Measurements from ENCODE around the gene DDB1.
"Not testable (repeated sequence)": the region's sequence is repeated elsewhere in the genome, so short reads cannot be mapped to it uniquely, and the experiment has no call there.

Gene DDB1

GRCh38 chr11:61272731-61273130 lies 60.2 kb downstream of the DDB1 start:
- DNase-seq (ENCODE audit: low read depth, low spot score) = no peak

GRCh38 chr11:61270354-61271076 lies 62.4 kb downstream of the DDB1 start:
- DNase-seq (ENCODE audit: low read depth, low spot score) = no peak

- no peak for DNase-seq (ENCODE audit: low read depth, low spot score)
Measured at GRCh38 chr11:61268588-61269250, 64.2 kb downstream of the DDB1 start.

GRCh38 chr11:61267437-61267841 lies 65.5 kb downstream of the DDB1 start:
- no peak for DNase-seq (ENCODE audit: low read depth, low spot score)

- DNase-seq (ENCODE audit: low read depth, low spot score) = no peak
Measured at GRCh38 chr11:61266602-61267001, 66.3 kb downstream of the DDB1 start.

- DNase-seq (ENCODE audit: low read depth, low spot score) = no peak
Measured at GRCh38 chr11:61265357-61265756, 67.5 kb downstream of the DDB1 start.

- no peak for DNase-seq (ENCODE audit: low read depth, low spot score)
Measured at GRCh38 chr11:61264795-61265194, 68.1 kb downstream of the DDB1 start.

- DNase-seq (ENCODE audit: low read depth, low spot score) = no peak
Measured at GRCh38 chr11:61264371-61264770, 68.5 kb downstream of the DDB1 start.

- no peak for DNase-seq (ENCODE audit: low read depth, low spot score)
Measured at GRCh38 chr11:61259363-61259762, 73.5 kb downstream of the DDB1 start.

GRCh38 chr11:61258546-61258945 lies 74.4 kb downstream of the DDB1 start:
- no peak for DNase-seq (ENCODE audit: low read depth, low spot score)

GRCh38 chr11:61256710-61257482 lies 76.0 kb downstream of the DDB1 start:
- no peak for DNase-seq (ENCODE audit: low read depth, low spot score)

DNA sequence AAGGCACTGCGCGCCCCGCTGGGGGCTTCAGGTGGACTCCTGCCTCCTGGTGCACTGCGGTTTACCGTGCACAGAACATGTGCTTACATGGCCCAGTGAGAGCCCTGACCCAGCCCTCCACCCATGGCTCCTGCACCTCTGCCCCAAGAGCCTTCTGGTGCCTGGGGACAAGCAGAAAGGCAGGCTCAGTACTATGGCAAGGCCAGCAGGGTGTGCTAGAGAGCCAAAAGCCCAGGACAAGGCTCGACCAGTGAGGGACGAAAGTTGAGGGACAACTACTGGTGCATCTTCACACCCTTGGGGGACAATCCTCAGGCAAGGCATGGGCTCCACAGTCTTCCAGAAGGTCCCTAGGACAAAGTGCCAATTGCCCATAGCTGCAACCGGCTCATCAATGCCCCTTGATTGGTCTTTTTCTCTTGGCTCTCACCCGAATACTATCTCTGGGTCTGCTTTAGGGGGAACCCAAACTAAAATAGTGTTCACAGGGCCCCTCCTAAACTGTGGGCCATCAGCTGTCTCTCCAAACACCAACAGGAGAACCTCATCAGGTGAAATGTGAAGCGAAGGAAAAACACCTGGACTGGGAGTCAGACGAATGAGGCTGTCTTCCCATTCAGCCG lies 78.4 kb downstream of the DDB1 start:
- no peak for DNase-seq (ENCODE audit: low read depth, low spot score)

GRCh38 chr11:61252332-61252731 lies 80.6 kb downstream of the DDB1 start:
- not testable (repeated sequence) for DNase-seq (ENCODE audit: low read depth, low spot score)

- not testable (repeated sequence) for DNase-seq (ENCODE audit: low read depth, low spot score)
Measured at GRCh38 chr11:61250796-61251765, 81.8 kb downstream of the DDB1 start.
